Endothelial cell (in vitro differentiated cells): ENCODE data around the gene ST8SIA3. TPM values are rescaled to one million over a fixed set of nuclear protein-coding genes. Genes with fewer than 3 reads are reported as not detected.

Experiments used
- DNase-seq: peaks from one replicate; pipeline ENCODE4 v3.0.0; 2021; ENCODE audit warnings: low spot score
- H3K27ac Mint-ChIP-seq: one replicate; pipeline ENCODE4 v1.8.0; 2021; ENCODE audit warnings: mixed read lengths, inconsistent platforms; ENCODE audit not compliant: unreplicated experiment
- H3K27me3 Mint-ChIP-seq: one replicate; pipeline ENCODE4 v1.8.0; 2021; ENCODE audit warnings: mild to moderate bottlenecking, moderate library complexity, mixed read lengths, inconsistent platforms; ENCODE audit not compliant: unreplicated experiment
- H3K36me3 Mint-ChIP-seq: one replicate; pipeline ENCODE4 v1.8.0; 2021; ENCODE audit warnings: mild to moderate bottlenecking, low read depth, mixed read lengths, inconsistent platforms; ENCODE audit not compliant: unreplicated experiment
- H3K4me1 Mint-ChIP-seq: one replicate; pipeline ENCODE4 v1.8.0; 2021; ENCODE audit warnings: mild to moderate bottlenecking, mixed read lengths, inconsistent platforms; ENCODE audit not compliant: unreplicated experiment
- H3K4me3 Mint-ChIP-seq: one replicate; pipeline ENCODE4 v1.8.0; 2021; ENCODE audit warnings: mild to moderate bottlenecking, mixed read lengths, inconsistent platforms; ENCODE audit not compliant: unreplicated experiment
- H3K9me3 Mint-ChIP-seq: one replicate; pipeline ENCODE4 v1.8.0; 2021; ENCODE audit warnings: mixed read lengths, inconsistent platforms; ENCODE audit not compliant: unreplicated experiment
- CTCF ChIP-seq: fragments of 200-600 bp; sonication (generic); IDR thresholded peaks from one replicate; pipeline ENCODE4 v1.5.0; 2021; ENCODE audit warnings: antibody characterized with exemption; ENCODE audit not compliant: unreplicated experiment
- total RNA-seq: library from RNA; stranded (reverse); fragmentation: NEBNext Ultra II Directional; extraction: Animal tissue kit (Norgen Biotek cat#: 25700); gene quantifications from one replicate; pipeline ENCODE4 v1.2.1, GENCODE V29; 2021; ENCODE audit not compliant: unreplicated experiment

The ST8SIA3 gene
- total RNA-seq, 1 donor from 2014 or later: 0.64 TPM

GRCh38 chr18:57334383-57334782 lies 18.0 kb upstream of the ST8SIA3 start:
- Mint-ChIP-seq H3K4me1 (no peaks in the 10 kb centered on the region), H3K4me3 (no peak overlapping the region), H3K9me3 (no peaks in the 10 kb centered on the region), H3K27ac (no peak overlapping the region), H3K36me3 (no peaks in the 10 kb centered on the region), H3K27me3 (peaks cover 2% of the 10 kb centered on the region)
- TF ChIP-seq CTCF: no peak
- no peak for DNase-seq

GRCh38 chr18:57336343-57336742 lies 16.0 kb upstream of the ST8SIA3 start:
- H3K9me3 Mint-ChIP-seq: no peaks in the 10 kb centered on the region
- H3K36me3 Mint-ChIP-seq: no peaks in the 10 kb centered on the region
- H3K27ac Mint-ChIP-seq: no peak overlapping the region
- no peak overlapping the region for H3K4me3 Mint-ChIP-seq
- DNase-seq: no peak
- TF ChIP-seq CTCF: no peak
- H3K27me3 Mint-ChIP-seq: peaks cover 2% of the 10 kb centered on the region
- H3K4me1 Mint-ChIP-seq: no peaks in the 10 kb centered on the region

GRCh38 chr18:57337890-57338289 lies 14.5 kb upstream of the ST8SIA3 start:
- Mint-ChIP-seq H3K9me3 (no peaks in the 10 kb centered on the region), H3K36me3 (no peaks in the 10 kb centered on the region), H3K27ac (no peak overlapping the region), H3K4me1 (no peaks in the 10 kb centered on the region), H3K27me3 (peaks cover 2% of the 10 kb centered on the region), H3K4me3 (no peak overlapping the region)
- TF ChIP-seq CTCF: no peak
- DNase-seq: no peak

GRCh38 chr18:57343833-57344232 lies 8.5 kb upstream of the ST8SIA3 start:
- DNase-seq: no peak
- H3K9me3 Mint-ChIP-seq: no peaks in the 10 kb centered on the region
- peaks cover 2% of the 10 kb centered on the region for H3K27me3 Mint-ChIP-seq
- H3K27ac Mint-ChIP-seq: no peak overlapping the region
- no peaks in the 10 kb centered on the region for H3K4me1 Mint-ChIP-seq
- no peaks in the 10 kb centered on the region for H3K36me3 Mint-ChIP-seq
- no peak overlapping the region for H3K4me3 Mint-ChIP-seq
- TF ChIP-seq CTCF: no peak

GRCh38 chr18:57346876-57347275 lies 5.5 kb upstream of the ST8SIA3 start:
- no peaks in the 10 kb centered on the region for H3K4me1 Mint-ChIP-seq
- H3K4me3 Mint-ChIP-seq: no peak overlapping the region
- no peak for TF ChIP-seq CTCF
- H3K27me3 Mint-ChIP-seq: peaks cover 3% of the 10 kb centered on the region
- no peak overlapping the region for H3K27ac Mint-ChIP-seq
- H3K36me3 Mint-ChIP-seq: no peaks in the 10 kb centered on the region
- no peak for DNase-seq
- H3K9me3 Mint-ChIP-seq: no peaks in the 10 kb centered on the region
